GM08714 (cell line): ENCODE data around the gene LY6G5B.

Experiments used
- H3K4me3 ChIP-seq: fragments of 200-500 bp; sonication (Bioruptor generic); 2 replicates; pipeline ENCODE4 v1.5.1; 2014; ENCODE audit warnings: mild to moderate bottlenecking, low read length, inconsistent platforms
- ZNF274 ChIP-seq: IDR thresholded peaks from 2 replicates; pipeline ENCODE4 v1.6.1; 2012; ENCODE audit warnings: mild to moderate bottlenecking, low read depth, low read length

LY6G5B gene

GRCh38 chr6:31633447-31633846 lies 36.3 kb upstream of the LY6G5B start:
- H3K4me3 ChIP-seq = no peak overlapping the region

GRCh38 chr6:31634131-31634530 lies 35.6 kb upstream of the LY6G5B start:
- no peak overlapping the region for H3K4me3 ChIP-seq
- no peak for TF ChIP-seq ZNF274

More at GRCh38 chr6:31633447-31633846, 36.3 kb upstream of the LY6G5B start:
- TF ChIP-seq ZNF274 = no peak

- H3K4me3 ChIP-seq = no peak overlapping the region
- TF ChIP-seq ZNF274 = no peak
Observed at GRCh38 chr6:31634969-31635575, 34.7 kb upstream of the LY6G5B start.

- no peak overlapping the region for H3K4me3 ChIP-seq
- no peak for TF ChIP-seq ZNF274
Observed at GRCh38 chr6:31636698-31637596, 32.8 kb upstream of the LY6G5B start.

GRCh38 chr6:31639043-31639442 lies 30.7 kb upstream of the LY6G5B start:
- no peak for TF ChIP-seq ZNF274
- no peak overlapping the region for H3K4me3 ChIP-seq

- TF ChIP-seq ZNF274 = no peak
- H3K4me3 ChIP-seq = no peak overlapping the region
Observed at GRCh38 chr6:31639449-31639861, 30.3 kb upstream of the LY6G5B start.

- no peak for TF ChIP-seq ZNF274
Observed at GRCh38 chr6:31640612-31641011, 29.2 kb upstream of the LY6G5B start.

GRCh38 chr6:31641370-31641769 lies 28.4 kb upstream of the LY6G5B start:
- no peak overlapping the region for H3K4me3 ChIP-seq
- no peak for TF ChIP-seq ZNF274

More at GRCh38 chr6:31640612-31641011, 29.2 kb upstream of the LY6G5B start:
- no peak overlapping the region for H3K4me3 ChIP-seq

- H3K4me3 ChIP-seq = no peak overlapping the region
- no peak for TF ChIP-seq ZNF274
Observed at GRCh38 chr6:31642798-31643570, 26.8 kb upstream of the LY6G5B start.

GRCh38 chr6:31643818-31644454 lies 25.8 kb upstream of the LY6G5B start:
- TF ChIP-seq ZNF274 = no peak
- no peak overlapping the region for H3K4me3 ChIP-seq

GRCh38 chr6:31645325-31645724 lies 24.5 kb upstream of the LY6G5B start:
- no peak overlapping the region for H3K4me3 ChIP-seq
- TF ChIP-seq ZNF274 = no peak

- no peak for TF ChIP-seq ZNF274
- H3K4me3 ChIP-seq = peak overlapping the region; percentile 71
Observed at GRCh38 chr6:31651602-31652191, 18.1 kb upstream of the LY6G5B start.

GRCh38 chr6:31652925-31653724 lies 16.7 kb upstream of the LY6G5B start:
- peak overlapping the region; percentile 71 for H3K4me3 ChIP-seq
- no peak for TF ChIP-seq ZNF274
